K562 (cell line): Measurements from ENCODE around the gene LRRFIP2.
"Not testable (repeated sequence)": the region's sequence is repeated elsewhere in the genome, so short reads cannot be mapped to it uniquely, and the experiment has no call there.

Experiments
- BHLHE40 ChIP-seq: IDR thresholded peaks from 2 replicates; pipeline ENCODE4 v1.6.1; 2011; ENCODE audit warnings: low read length, improper control_type of control experiment
- CAMTA2 ChIP-seq: fragments of 250-450 bp; sonication (Bioruptor Pico); conservative IDR thresholded peaks from 2 replicates; pipeline ENCODE4 v1.5.1; 2022
- RAD21 ChIP-seq, 2 experiments: fragments of 250-450 bp in 1 of 2; fragments of 450-650 bp in 1 of 2; sonication (Bioruptor Pico) in 1 of 2; formaldehyde crosslinking in 1 of 2; IDR thresholded peaks in 1 of 2; conservative IDR thresholded peaks in 1 of 2; 2 replicates each; pipeline versions ENCODE4 v1.4.0 to v1.8.0; 2020 to 2022; ENCODE audit warnings: mild to moderate bottlenecking in 2 of 2, moderate library complexity in 1 of 2
- SMARCC2 ChIP-seq: fragments of 450-650 bp; IDR thresholded peaks from 2 replicates; pipeline ENCODE4 v1.6.1; 2017; ENCODE audit warnings: antibody characterized with exemption, moderate library complexity, mild to moderate bottlenecking, low read depth
- ZKSCAN1 ChIP-seq: fragments of 150-350 bp; IDR thresholded peaks from 2 replicates; pipeline ENCODE4 v1.6.1; 2016; ENCODE audit warnings: low read depth, low read length
- ZNF121 ChIP-seq: sonication (generic); formaldehyde crosslinking; conservative IDR thresholded peaks from 2 replicates; pipeline ENCODE4 v1.8.0; 2022; ENCODE audit warnings: missing genetic modification reagents
- TF ChIP-seq, protein P1 (sequence below), 3 experiments: IDR thresholded peaks in 2 of 3; conservative IDR thresholded peaks in 1 of 3; 2 replicates each; pipeline ENCODE4 v1.5.1; 2011 to 2012; ENCODE audit warnings: low read length in 3 of 3, mild to moderate bottlenecking in 3 of 3, control low read depth in 2 of 3, improper control_type of control experiment in 1 of 3, inconsistent platforms in 1 of 3, low read depth in 1 of 3, mixed read lengths in 1 of 3, moderate library complexity in 1 of 3; ENCODE audit not compliant: insufficient read depth in 2 of 3

- TF ChIP-seq ZNF121; RAD21 (CRISPR knock-in tag; conservative IDR thresholded peaks at IDR 0.05 in 1 of 2, IDR thresholded peaks at IDR 0.05 in 1 of 2); SMARCC2; CAMTA2 (CRISPR knock-in tag); ZKSCAN1; BHLHE40: not testable (repeated sequence)
- TF ChIP-seq, protein P1, sequence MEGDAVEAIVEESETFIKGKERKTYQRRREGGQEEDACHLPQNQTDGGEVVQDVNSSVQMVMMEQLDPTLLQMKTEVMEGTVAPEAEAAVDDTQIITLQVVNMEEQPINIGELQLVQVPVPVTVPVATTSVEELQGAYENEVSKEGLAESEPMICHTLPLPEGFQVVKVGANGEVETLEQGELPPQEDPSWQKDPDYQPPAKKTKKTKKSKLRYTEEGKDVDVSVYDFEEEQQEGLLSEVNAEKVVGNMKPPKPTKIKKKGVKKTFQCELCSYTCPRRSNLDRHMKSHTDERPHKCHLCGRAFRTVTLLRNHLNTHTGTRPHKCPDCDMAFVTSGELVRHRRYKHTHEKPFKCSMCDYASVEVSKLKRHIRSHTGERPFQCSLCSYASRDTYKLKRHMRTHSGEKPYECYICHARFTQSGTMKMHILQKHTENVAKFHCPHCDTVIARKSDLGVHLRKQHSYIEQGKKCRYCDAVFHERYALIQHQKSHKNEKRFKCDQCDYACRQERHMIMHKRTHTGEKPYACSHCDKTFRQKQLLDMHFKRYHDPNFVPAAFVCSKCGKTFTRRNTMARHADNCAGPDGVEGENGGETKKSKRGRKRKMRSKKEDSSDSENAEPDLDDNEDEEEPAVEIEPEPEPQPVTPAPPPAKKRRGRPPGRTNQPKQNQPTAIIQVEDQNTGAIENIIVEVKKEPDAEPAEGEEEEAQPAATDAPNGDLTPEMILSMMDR (IDR thresholded peaks at IDR 0.05 in 2 of 3, conservative IDR thresholded peaks at IDR 0.05 in 1 of 3; ENCODE audit: insufficient read depth in 2 of 3, low read depth in 1 of 3, low read length in 3 of 3), result not testable (repeated sequence)
Observed at GRCh38 chr3:37122069-37122468, 52.3 kb downstream of the LRRFIP2 start.
